Renal cortical epithelial cell (primary cell): ENCODE data around the gene EZR. TPM values are rescaled to one million over a fixed set of nuclear protein-coding genes. Genes with fewer than 3 reads are reported as not detected.
"Not testable (repeated sequence)": the region's sequence is repeated elsewhere in the genome, so short reads cannot be mapped to it uniquely, and the experiment has no call there.

Experiments
- DNase-seq: peaks from one replicate; pipeline ENCODE4 v3.0.0-alpha.2; 2011; ENCODE audit warnings: low read depth
- total RNA-seq: library from RNA; depleted of rRNA; stranded (reverse); fragments of >200 nt; gene quantifications from 2 replicates; pipeline ENCODE4 v1.2.3, GENCODE V29; 2014

EZR gene
- total RNA-seq, 1 donor from 2014 or later, result 307 TPM

- no peak for DNase-seq
Observed at GRCh38 chr6:158843751-158844683, 24.8 kb upstream of the EZR start.

- DNase-seq, result no peak
Observed at GRCh38 chr6:158841358-158841757, 22.2 kb upstream of the EZR start.

GRCh38 chr6:158840465-158840864, 21.3 kb upstream of the EZR start:
- no peak for DNase-seq

- DNase-seq, result no peak
Observed at GRCh38 chr6:158839796-158840195, 20.6 kb upstream of the EZR start.

GRCh38 chr6:158838790-158839189, 19.6 kb upstream of the EZR start:
- not testable (repeated sequence) for DNase-seq

- no peak for DNase-seq
Observed at GRCh38 chr6:158837684-158838625, 18.8 kb upstream of the EZR start.

- no peak for DNase-seq
Observed at GRCh38 chr6:158836625-158837311, 17.6 kb upstream of the EZR start.

GRCh38 chr6:158835616-158836221, 16.6 kb upstream of the EZR start:
- no peak for DNase-seq

- DNase-seq, result no peak
Observed at GRCh38 chr6:158834675-158835385, 15.7 kb upstream of the EZR start.

- DNase-seq, result not testable (repeated sequence)
Observed at GRCh38 chr6:158832807-158833206, 13.6 kb upstream of the EZR start.

GRCh38 chr6:158832026-158832425, 12.9 kb upstream of the EZR start:
- DNase-seq, result no peak

GRCh38 chr6:158831571-158831970, 12.4 kb upstream of the EZR start:
- no peak for DNase-seq

- no peak for DNase-seq
Observed at GRCh38 chr6:158830736-158831135, 11.6 kb upstream of the EZR start.

- no peak for DNase-seq
Observed at GRCh38 chr6:158828807-158829206, 9.6 kb upstream of the EZR start.

GRCh38 chr6:158826819-158827501, 7.8 kb upstream of the EZR start:
- no peak for DNase-seq

- no peak for DNase-seq
Observed at GRCh38 chr6:158825951-158826306, 6.8 kb upstream of the EZR start.

- no peak for DNase-seq
Observed at GRCh38 chr6:158825038-158825950, 6.1 kb upstream of the EZR start.

- not testable (repeated sequence) for DNase-seq
Observed at GRCh38 chr6:158823616-158824015, 4.4 kb upstream of the EZR start.

GRCh38 chr6:158819977-158820622, 932 bp upstream of the EZR start:
- peak; percentile 67 for DNase-seq
